ENCODE data around the gene MARK4.
"Not testable (repeated sequence)": the region's sequence is repeated elsewhere in the genome, so short reads cannot be mapped to it uniquely, and the experiment has no call there.

The MARK4 gene

GRCh38 chr19:45244133-45244794 is 6.8 kb upstream of the MARK4 start:
- no peak for DNase-seq

GRCh38 chr19:45245334-45245787 is 5.7 kb upstream of the MARK4 start, which contains the start of gene EXOC3L2:
TSS of gene EXOC3L2 (minus strand) at chr19:45245407. CDS start at chr19:45239045, 6,362 bp downstream.
- no peak for DNase-seq

- DNase-seq: no peak
Observed at GRCh38 chr19:45245826-45246225, 5.2 kb upstream of the MARK4 start.

- no peak for DNase-seq
Observed at GRCh38 chr19:45247136-45247535, 3.9 kb upstream of the MARK4 start.

DNA sequence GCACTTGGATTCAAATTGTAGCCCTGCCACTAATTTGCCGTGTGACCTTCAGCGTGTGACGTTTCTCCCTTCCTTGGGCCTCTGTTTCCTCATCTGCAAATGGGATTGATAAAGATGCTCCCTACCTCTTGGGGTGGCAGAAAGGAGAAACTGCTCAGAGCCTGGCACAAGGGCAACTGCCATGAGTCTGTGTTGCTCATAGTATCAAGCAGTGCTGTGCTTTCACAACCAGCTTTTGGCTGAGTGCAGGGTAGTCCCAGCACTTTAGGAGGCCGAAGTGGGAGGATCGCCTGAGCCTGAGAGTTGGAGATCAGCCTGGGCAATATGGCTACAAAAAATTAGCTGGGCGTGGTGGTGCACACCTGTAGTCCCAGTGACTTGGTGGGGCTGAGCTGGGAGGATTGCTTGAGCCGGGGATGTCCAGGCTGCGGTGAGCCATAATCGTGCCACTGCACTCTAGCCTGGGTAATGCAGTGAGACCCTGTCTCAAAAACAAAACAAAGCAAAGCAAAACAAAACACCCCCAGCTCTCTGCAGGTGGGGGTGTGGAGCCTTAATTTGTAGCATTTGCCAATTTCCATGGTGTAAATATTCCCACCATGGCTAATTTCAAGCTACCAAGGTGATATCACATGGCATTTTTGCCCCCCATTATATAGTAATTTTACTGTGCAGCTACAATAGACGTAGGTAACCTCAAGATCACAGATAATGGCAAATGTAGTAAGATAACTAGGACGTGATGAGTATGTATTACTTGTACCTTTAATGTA is 1.6 kb upstream of the MARK4 start:
- DNase-seq: no peak

- DNase-seq: no peak
Observed at GRCh38 chr19:45250216-45250831, 747 bp upstream of the MARK4 start.

DNA sequence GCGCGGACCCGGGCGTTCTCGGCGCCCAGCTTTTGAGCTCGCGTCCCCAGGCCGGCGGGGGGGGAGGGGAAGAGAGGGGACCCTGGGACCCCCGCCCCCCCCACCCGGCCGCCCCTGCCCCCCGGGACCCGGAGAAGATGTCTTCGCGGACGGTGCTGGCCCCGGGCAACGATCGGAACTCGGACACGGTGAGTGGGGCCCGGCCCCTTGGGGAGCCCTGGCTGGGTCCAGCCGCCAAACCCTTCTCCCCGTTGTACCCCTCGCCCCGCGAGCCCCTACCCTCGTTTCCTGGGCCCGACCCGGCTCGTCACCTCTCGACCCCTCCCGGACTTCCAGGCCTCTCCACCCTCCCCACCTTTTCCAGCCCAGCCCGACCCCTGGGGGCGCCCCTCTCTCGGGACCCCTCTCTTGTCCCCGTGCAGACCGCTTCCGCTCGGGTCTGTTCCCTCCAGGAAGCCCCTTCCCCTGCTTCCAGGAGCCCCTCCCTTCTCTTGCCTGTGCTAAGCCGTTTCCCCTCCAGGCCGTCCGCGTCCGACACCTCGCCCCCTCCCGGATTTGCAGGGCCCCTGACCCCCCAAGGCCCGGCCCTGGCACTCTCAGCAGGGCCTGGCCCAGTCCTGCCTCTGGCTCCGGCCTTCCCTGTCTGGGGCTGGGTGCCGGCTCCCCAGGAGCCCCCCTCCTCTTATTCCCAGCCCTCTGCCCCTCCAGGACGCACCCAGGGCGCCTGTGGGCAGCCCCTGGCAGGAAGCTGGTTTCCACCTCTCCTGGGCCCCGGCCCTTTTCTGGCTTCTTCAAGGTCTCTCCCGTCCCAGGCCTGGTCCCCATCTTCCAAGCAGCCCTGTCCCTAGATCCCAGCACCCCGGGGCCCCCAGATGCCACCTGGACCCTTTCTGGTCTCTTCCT is 632 bp downstream of the MARK4 start:
- DNase-seq: no peak

GRCh38 chr19:45253396-45254027 is 2.4 kb downstream of the MARK4 start:
- peak; percentile 36 for DNase-seq

DNA sequence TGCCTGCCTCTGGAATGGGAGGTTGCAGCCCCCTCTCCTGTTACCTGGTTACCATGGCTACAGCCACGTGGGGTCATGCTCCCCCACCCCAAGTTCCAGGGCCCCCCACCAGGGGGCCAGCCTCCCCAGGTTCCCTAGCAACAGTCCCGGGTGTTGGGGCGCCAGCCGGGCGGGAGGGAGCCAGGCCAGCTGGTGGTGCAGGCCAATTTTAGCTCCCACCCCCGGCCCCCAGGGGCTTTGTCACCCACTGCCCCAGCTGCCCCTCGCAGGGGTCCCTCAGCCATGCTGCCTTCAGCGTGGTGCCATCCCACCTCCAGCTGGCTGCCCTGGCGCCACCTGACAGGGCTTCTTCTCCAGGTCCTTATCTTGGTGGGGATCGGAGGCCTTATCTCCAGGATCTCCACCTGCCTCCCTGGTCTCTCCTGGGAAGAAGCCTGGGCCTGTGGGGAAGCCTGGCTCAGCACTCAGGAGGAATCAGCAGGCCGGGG is 3.0 kb downstream of the MARK4 start:
- no peak for DNase-seq

DNA sequence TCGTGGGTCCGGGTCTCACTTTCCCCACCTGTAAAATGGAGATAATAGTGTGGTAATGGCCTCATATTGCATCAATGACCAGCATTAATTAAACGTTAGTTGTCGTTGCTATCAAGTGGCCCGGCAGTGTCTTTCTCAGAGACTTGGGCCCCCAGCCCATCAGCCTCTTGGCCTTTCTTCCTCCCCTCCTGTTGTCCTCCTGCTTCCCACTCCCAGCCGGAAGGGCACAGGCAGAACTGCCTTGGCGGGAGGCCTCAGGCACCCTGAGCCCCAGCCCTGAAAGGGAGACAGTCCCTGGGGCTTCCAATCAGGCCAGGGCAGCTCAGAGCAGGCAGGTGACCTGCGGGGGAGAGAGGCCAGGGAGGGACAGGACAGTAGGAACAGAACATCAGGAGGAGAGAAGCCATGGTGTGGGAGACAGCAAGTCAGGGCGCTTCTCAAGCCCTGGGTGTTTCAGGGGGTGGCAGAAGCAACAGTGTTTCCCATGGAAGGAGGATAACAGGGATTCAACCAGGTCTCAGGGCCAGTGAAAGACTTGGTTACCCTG is 4.6 kb downstream of the MARK4 start:
- no peak for DNase-seq

DNA sequence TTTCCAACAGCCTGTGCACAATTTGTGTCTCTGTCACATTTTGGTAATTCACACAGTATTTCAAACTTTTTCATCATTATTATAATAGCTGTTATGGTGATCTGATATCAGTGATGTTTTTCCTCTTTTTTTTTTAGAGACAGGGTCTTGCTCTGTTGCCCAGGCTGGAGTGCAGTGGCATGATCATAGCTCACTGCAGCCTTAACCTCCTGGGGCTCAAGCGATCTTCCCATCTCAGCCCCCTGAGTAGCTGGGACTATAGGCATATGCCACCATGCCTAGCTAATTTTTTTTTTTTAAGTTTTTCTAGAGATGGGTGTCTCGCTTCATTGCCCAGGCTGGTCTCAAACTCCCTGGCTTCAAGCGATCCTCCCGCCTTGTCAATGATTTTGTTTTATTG is 5.8 kb downstream of the MARK4 start:
- no peak for DNase-seq

DNA sequence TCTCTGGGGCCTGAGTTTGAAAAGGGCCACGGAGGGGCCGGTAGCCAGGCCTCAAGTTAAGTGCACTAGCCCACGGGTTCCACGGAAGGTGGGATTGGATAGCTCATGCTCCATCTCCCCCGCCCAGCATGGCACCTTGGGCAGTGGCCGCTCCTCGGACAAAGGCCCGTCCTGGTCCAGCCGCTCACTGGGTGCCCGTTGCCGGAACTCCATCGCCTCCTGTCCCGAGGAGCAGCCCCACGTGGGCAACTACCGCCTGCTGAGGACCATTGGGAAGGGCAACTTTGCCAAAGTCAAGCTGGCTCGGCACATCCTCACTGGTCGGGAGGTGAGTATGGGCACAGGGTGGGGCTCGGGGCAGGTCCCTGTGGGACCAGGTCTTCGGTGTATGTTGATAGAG is 7.8 kb downstream of the MARK4 start:
- no peak for DNase-seq

DNA sequence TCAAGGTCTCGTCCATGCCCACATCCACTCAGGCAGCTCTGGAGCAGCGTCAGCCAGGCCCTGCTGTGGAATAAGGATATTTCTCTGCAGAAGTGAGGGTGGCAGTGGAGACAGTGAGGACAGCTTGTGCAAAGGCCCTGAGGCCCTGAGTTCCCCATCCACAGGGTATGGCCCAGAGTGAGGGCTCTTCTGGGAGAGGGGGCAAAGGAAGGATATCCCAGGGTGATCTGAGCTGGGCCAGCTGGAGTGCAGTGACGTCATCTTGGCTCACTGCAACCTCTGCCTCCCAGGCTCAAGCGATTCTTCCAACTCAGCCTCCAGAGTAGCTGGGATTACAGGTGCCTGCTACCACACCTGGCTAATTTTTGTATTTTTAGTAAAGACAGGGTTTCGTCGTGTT is 11.5 kb downstream of the MARK4 start:
- no peak for DNase-seq

DNA sequence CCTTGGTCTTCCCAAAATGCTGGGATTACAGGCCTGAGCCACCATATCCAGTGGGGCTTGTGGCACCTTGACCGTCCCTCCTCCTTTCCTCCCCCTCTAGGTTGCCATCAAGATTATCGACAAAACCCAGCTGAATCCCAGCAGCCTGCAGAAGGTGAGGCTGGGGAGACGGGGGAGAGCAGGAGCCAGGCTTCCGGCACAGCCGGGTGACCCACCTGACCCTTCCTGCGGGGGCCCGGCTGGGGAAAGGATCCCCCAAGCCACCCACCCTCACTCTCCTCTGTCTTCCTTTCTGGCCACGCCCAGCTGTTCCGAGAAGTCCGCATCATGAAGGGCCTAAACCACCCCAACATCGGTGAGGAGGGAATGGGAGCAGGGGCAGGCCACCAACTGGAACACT is 11.9 kb downstream of the MARK4 start:
- DNase-seq: no peak

DNA sequence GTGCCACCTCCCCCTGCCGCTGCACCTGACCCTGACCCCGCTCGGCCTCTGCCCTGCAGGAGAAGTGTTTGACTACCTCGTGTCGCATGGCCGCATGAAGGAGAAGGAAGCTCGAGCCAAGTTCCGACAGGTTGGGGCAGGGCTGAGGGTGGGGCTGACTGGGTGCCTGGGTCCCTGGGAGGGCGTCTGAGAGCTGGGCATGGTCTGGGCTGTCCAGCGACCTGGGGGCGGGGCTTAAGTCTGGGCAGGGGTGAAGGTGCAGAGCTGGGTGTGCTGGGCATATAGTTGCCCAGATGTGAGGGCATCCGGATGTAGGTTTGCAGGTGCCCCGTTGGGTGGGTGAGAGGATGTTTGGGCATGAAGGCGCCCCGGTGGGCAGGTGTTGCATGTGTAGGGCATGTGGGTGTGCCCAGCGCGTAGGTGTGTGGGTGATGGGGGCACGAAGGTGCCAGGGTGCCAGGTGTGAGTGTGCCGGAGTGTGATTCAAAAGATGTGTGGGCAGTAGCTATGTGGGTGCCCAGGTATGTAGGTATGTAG is 13.8 kb downstream of the MARK4 start:
- DNase-seq: no peak

DNA sequence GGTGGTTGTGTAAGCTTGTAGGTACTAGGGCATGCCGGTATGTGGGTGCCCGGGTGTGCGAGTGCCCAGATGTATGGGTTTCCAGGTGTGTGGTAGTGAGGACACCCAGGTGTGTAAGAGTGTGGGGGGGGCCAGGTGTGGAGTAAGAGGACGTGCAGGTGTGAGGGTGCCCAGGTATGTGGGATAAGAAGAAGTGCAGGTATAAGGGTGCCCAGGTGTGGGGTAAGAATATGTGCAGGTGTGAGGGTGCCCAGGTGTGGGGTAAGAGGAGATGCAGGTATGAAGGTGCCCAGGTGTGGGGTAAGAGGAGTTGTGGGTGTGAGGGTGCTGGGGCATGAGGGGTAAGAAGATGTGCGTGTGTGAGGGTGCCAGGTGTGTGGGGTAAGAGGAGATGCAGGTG is 14.3 kb downstream of the MARK4 start:
- DNase-seq: no peak

DNA sequence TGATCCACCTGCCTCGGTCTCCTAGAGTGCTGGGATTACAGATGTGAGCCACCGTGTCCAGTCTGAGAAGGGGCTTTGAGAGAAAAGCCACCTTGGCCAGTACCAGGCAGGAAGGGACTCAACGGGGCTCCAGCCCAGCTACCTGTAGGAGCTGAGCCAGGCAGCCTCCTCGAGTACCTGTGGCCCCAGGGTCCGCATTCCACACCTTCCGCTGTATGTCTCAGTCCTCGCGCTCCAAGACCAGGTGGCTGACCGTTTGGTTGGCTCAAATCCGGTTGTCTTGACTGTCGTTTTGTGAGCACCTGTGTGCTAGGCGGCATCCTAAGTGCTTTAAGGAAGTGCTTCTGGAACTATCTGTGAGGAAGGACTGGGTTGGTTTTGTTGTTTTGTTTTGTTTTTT is 16.2 kb downstream of the MARK4 start:
- no peak for DNase-seq

- not testable (repeated sequence) for DNase-seq
Observed at GRCh38 chr19:45269939-45270338, 18.9 kb downstream of the MARK4 start.

GRCh38 chr19:45271098-45271734 is 20.1 kb downstream of the MARK4 start:
- no peak for DNase-seq

DNA sequence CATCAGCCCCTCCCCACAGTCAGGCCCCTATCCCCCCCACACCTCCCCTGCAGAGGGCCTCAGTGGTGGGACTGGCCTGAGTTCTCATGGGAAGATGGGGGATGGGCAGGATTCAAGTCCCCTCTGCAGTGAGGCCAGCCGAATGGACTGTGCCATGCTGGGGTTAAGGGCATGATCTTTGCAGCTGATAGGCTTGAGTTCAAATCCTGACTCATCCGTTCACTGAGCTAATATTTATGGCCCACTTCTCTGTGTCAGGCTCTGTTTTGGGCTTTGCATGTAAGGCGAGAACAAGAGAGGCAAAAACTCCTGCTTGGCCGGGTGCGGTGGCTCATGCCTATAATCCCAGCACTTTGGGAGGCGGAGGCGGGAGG is 20.7 kb downstream of the MARK4 start:
- DNase-seq: no peak

GRCh38 chr19:45273521-45273855 is 22.4 kb downstream of the MARK4 start:
- DNase-seq: no peak
